Measurements from ENCODE around the gene RABGGTA. TPM values are rescaled to one million over a fixed set of nuclear protein-coding genes. Genes with fewer than 3 reads are reported as not detected.

The RABGGTA gene
- total RNA-seq, 1 experiment from 2014 or later, result 25.6 TPM

- no peaks in the 10 kb centered on the region for H3K27me3 Mint-ChIP-seq (ENCODE audit: low read depth)
- no peak overlapping the region for H2BK20ac ChIP-seq (ENCODE audit: low read depth, low read length, poor library complexity, severe bottlenecking)
- peak overlapping the region; percentile 17 to 98; a peak in 3 of 5 replicates for H3K4me3 Mint-ChIP-seq
Observed at GRCh38 chr14:24234095-24235005, 37.0 kb downstream of the RABGGTA start.

More at GRCh38 chr14:24234095-24235005, 37.0 kb downstream of the RABGGTA start:
- Histone ChIP-seq H2BK5ac (ENCODE audit: insufficient read length, low read length) (no peak overlapping the region), H2BK120ac (ENCODE audit: low read depth, low read length, poor library complexity, severe bottlenecking) (no peak overlapping the region), H3K23me2 (ENCODE audit: insufficient read length, low read depth, low read length, poor library complexity, severe bottlenecking) (peaks cover 15% of the 10 kb centered on the region), H3K79me2 (ENCODE audit: insufficient read depth, low read length) (peaks cover 3% of the 10 kb centered on the region; the same call in 1 of the 2 replicates), H3K9me3 (ENCODE audit: control insufficient read depth, low read depth, low read length) (no peaks in the 10 kb centered on the region), H3K27me3 (ENCODE audit: insufficient read depth, low read length) (no peaks in the 10 kb centered on the region), H3K14ac (ENCODE audit: insufficient read depth, low read length) (no peak overlapping the region), H3K18ac (ENCODE audit: insufficient read length, low read depth, low read length) (no peak overlapping the region), H2BK12ac (ENCODE audit: insufficient read length, low read depth, low read length) (no peak overlapping the region), H4K20me1 (ENCODE audit: control insufficient read depth, insufficient read depth, insufficient read length) (no peaks in the 10 kb centered on the region), H2AFZ (ENCODE audit: low read length) (no peak overlapping the region), H4K91ac (ENCODE audit: insufficient read length, low read depth, low read length) (no peak overlapping the region), H4K5ac (ENCODE audit: insufficient read length, low read depth, low read length) (no peak overlapping the region), H3K4me1 (ENCODE audit: insufficient read depth, low read length) (0 out of 2 replicates have a peak, but pooled peaks cover 6% of the 10 kb centered on the region), H3K56ac (ENCODE audit: insufficient read length, low read depth, low read length) (no peak overlapping the region), H3T11ph (ENCODE audit: low read length) (no peak overlapping the region), H3K9ac (ENCODE audit: extremely low read depth, insufficient read length, low read length) (no peak overlapping the region), H3K79me1 (ENCODE audit: insufficient read depth, low read depth, low read length, poor library complexity, severe bottlenecking) (peaks cover 6% of the 10 kb centered on the region), H3K27ac (ENCODE audit: insufficient read length, low read depth, low read length) (no peak overlapping the region), H3K4me2 (ENCODE audit: insufficient read depth, insufficient read length, low read length) (no peak overlapping the region), H4K8ac (replicated peaks; ENCODE audit: insufficient read length, low read depth, low read length) (no peak overlapping the region), H3K23ac (ENCODE audit: insufficient read length, low read depth, low read length) (no peak overlapping the region), H3K4ac (ENCODE audit: low read depth, low read length) (no peak overlapping the region), H2AK5ac (ENCODE audit: insufficient read length, low read length) (no peak overlapping the region), H2BK15ac (ENCODE audit: low read depth, low read length) (no peak overlapping the region)
- Mint-ChIP-seq H3K4me1 (peaks cover 8 to 22% of the 10 kb centered on the region in 2 experiments), H3K27ac (no peak overlapping the region), H3K36me3 (ENCODE audit: insufficient read depth in 1 of 3, low read depth in 3 of 3) (peaks cover 27 to 50% (median 49%) of the 10 kb centered on the region in 3 experiments; a peak in 6 of 7 replicates), H3K9me3 (no peaks in the 10 kb centered on the region)
- TF ChIP-seq CTCF (conservative IDR thresholded peaks at IDR 0.05), result no peak
- WGBS (ENCODE audit: extremely low coverage, insufficient read length, low lambda C conversion rate), result no CpG with 5 or more reads among the region's 3 CpGs
- no peak for DNase-seq

Measured in H9 (cell line).